GM21390 (cell line): ENCODE data around the gene RABIF.
"Not testable (repeated sequence)": the region's sequence is repeated elsewhere in the genome, so short reads cannot be mapped to it uniquely, and the experiment has no call there.

ENCODE experiments used
- ATAC-seq: cut with Tn5 transposase; IDR thresholded peaks from one replicate; pipeline ENCODE4 v1.9.1; 2021; ENCODE audit not compliant: unreplicated experiment

RABIF gene

GRCh38 chr1:202835548-202836072, 53.3 kb downstream of the RABIF start:
- no peak for ATAC-seq

- no peak for ATAC-seq
Observed at GRCh38 chr1:202834771-202835547, 54.0 kb downstream of the RABIF start.

- no peak for ATAC-seq
Observed at GRCh38 chr1:202831906-202832305, 57.0 kb downstream of the RABIF start.

DNA sequence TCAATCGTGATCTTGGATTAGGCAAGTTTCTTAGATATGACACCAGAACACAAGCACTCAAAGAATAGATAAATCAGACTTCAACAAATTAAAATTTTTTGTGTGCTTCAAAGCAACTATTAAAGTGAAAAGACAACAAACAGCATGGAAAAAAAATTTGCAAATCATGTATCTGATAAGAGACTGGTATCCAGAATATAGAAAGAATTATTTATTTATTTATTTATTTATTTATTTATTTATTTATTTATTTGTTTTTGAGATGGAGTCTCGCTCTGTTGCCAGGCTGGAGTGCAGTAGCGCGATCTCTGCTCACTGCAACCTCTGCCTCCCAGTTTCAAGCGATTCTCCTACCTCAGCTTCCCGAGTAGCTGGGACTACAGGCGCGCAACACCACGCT, 59.7 kb downstream of the RABIF start:
- not testable (repeated sequence) for ATAC-seq
